HG02763 (cell line): ENCODE measurements around the gene EML2.

ENCODE experiments used
- ATAC-seq: cut with Tn5 transposase; IDR thresholded peaks from one replicate; pipeline ENCODE4 v1.9.1; 2021; ENCODE audit warnings: mild to moderate bottlenecking, moderate library complexity; ENCODE audit not compliant: unreplicated experiment

EML2 gene

DNA sequence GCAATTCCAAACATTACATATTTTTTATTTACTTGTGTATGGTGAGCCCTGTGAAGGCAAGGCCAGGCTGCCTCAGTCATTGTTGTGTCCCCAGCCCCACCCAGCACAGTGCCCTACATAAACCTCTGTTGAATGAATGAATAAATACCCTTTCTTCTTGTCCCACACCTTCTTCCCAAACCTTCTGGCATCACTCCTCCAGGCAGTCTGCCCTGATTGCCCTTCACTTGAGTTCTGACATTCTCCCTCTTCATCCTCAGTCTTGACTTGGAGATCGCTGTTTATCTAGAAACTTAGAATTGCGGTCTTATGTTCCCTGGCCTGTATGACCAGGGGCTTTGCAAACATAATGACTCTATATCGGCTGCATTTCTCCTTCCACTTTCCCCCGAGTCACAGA lies 49.4 kb downstream of the EML2 start:
- no peak for ATAC-seq

GRCh38 chr19:45587873-45588272 lies 51.3 kb downstream of the EML2 start:
- no peak for ATAC-seq

GRCh38 chr19:45585158-45585577 lies 54.0 kb downstream of the EML2 start:
- ATAC-seq = no peak

GRCh38 chr19:45584332-45585157 lies 54.7 kb downstream of the EML2 start, which contains the start of gene OPA3:
Gene OPA3, minus strand, starts transcription at chr19:45584802. Its CDS starts 38 bp downstream, at chr19:45584764.
- peak; percentile 85 for ATAC-seq

DNA sequence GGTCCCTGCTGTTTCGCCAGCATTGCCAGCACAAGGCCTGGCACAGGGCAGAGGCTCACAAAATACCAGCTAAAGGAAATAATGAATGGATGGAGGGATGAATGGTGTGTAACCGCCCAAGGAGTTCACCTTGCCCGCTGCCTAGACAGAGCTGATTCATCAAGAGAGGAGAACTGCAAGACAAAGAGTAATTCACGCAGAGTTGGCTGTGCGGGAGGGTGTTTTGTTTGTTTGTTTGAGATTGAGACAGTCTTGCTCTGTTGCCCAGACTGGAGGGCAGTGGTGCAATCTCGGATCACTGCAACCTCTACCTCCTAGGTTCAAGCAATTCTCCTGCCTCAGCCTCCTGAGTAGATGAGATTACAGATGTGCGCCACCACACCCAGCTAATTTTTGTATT lies 57.6 kb downstream of the EML2 start:
- ATAC-seq = no peak

DNA sequence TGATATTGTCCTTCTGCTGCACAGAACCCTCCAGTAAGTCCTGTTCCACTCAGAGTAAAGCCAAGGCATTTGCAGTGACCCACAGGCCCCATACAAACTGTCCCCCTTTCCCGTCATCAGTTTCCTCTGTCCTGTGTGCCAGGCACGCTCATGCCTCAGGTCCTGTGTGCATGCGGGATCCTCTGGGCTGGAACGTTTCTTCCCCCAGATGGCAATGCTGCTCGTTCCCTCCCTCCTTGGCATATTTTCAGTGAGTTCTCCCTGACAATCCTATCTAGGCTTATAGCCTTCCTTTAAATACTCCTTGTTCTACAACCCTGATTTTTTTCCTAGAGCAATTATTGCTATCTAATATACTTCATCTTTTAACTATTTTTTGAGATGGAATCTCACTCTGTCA lies 60.3 kb downstream of the EML2 start:
- ATAC-seq = no peak

- no peak for ATAC-seq
Observed at GRCh38 chr19:45577111-45577905, 61.9 kb downstream of the EML2 start.

DNA sequence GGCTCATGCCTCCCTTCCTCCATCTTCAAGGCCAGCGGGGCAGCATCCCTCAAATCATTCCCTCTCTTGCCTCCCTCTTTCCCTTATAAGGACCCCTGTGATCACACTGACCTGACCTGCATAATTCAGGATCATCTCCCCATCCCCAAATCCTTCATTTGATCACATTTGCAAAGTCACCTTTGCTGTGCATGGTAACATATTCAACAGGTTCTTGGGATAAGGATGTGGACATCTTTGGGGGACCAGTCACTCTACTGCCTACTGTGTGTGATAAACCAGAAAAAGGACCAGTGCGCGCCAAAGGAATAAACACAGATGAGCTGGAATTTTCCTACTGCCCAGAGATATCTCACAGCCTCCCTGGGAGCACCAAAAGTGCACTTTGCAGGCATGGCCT lies 62.5 kb downstream of the EML2 start:
- ATAC-seq = no peak

GRCh38 chr19:45575216-45575615 lies 64.0 kb downstream of the EML2 start:
- ATAC-seq = no peak

- no peak for ATAC-seq
Observed at GRCh38 chr19:45574526-45574925, 64.7 kb downstream of the EML2 start.

GRCh38 chr19:45571457-45572220 lies 67.6 kb downstream of the EML2 start:
- ATAC-seq = no peak

GRCh38 chr19:45569619-45570421 lies 69.4 kb downstream of the EML2 start:
- no peak for ATAC-seq

GRCh38 chr19:45568732-45569131 lies 70.5 kb downstream of the EML2 start:
- ATAC-seq = no peak

DNA sequence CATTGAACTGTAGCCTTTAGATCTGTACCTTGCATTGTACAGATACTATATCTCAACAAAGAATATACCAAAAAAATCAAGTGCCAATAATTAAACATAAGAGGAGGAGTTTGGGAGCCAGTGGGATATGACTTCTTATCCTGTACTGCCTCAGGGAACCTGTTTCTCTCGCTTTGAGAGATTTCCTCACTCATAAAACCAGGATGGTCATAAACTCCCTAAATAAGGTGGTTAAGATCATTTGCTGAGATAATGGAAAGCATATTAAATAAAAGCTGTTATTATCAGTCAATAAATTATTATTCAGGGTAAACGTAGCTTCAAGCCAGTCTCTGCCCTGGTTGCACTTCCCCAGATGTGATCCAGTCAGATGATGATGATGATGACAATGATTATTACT lies 71.6 kb downstream of the EML2 start:
- ATAC-seq = no peak

- no peak for ATAC-seq
Observed at GRCh38 chr19:45564131-45564780, 74.9 kb downstream of the EML2 start.

DNA sequence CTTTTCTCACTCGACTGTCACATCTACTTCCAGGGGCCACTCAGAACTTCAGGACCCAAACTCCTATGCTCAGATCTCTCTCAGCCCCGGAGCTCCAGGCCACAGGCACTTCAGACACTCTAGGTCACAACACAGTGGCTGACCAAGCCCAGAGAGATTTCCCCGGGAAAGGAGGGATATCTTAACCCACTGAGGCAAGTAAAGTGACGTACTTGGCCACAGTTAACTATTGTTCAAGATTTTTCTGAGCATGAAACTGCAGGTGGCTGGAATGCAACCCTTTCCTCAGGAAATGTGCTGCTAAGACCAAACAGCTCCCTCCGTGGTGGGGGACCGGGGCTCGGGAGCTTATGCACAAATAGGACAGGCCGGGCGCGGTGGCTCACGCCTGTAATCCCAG lies 78.5 kb downstream of the EML2 start:
- no peak for ATAC-seq

GRCh38 chr19:45560038-45560437 lies 79.2 kb downstream of the EML2 start:
- no peak for ATAC-seq
